Stimulated activated CD4-positive, alpha-beta T cell treated with anti-CD3 and anti-CD28 coated beads, Interleukin-4, amount 100 ng/mL, for 24 hours (primary cell): ENCODE results near the gene CYCS.
"Not testable (repeated sequence)": the region's sequence is repeated elsewhere in the genome, so short reads cannot be mapped to it uniquely, and the experiment has no call there.

Experiments used
- DNase-seq: peaks from one replicate; pipeline ENCODE4 v3.0.0-alpha.2; 2020

Gene CYCS

GRCh38 chr7:25117226-25118047 lies 7.6 kb downstream of the CYCS start:
- peak; percentile 8 for DNase-seq

- DNase-seq: no peak
Observed at GRCh38 chr7:25116621-25117020, 8.4 kb downstream of the CYCS start.

- DNase-seq: not testable (repeated sequence)
Observed at GRCh38 chr7:25110514-25110913, 14.5 kb downstream of the CYCS start.

GRCh38 chr7:25109276-25109675 lies 15.8 kb downstream of the CYCS start:
- no peak for DNase-seq

GRCh38 chr7:25105911-25106310 lies 19.1 kb downstream of the CYCS start:
- DNase-seq: no peak

GRCh38 chr7:25103773-25104172 lies 21.3 kb downstream of the CYCS start:
- no peak for DNase-seq

GRCh38 chr7:25101817-25102216 lies 23.2 kb downstream of the CYCS start:
- no peak for DNase-seq

- DNase-seq: peak; percentile 59
Observed at GRCh38 chr7:25098096-25099046, 26.7 kb downstream of the CYCS start.

GRCh38 chr7:25095516-25096345 lies 29.3 kb downstream of the CYCS start:
- no peak for DNase-seq

- DNase-seq: peak; percentile 85
Observed at GRCh38 chr7:25093268-25093826, 31.7 kb downstream of the CYCS start.

GRCh38 chr7:25091779-25092178 lies 33.3 kb downstream of the CYCS start:
- DNase-seq: no peak

- DNase-seq: no peak
Observed at GRCh38 chr7:25091176-25091575, 33.9 kb downstream of the CYCS start.

- no peak for DNase-seq
Observed at GRCh38 chr7:25090374-25090773, 34.7 kb downstream of the CYCS start.

- no peak for DNase-seq
Observed at GRCh38 chr7:25087855-25088254, 37.2 kb downstream of the CYCS start.

- DNase-seq: no peak
Observed at GRCh38 chr7:25084821-25085220, 40.2 kb downstream of the CYCS start.

GRCh38 chr7:25083201-25083600 lies 41.9 kb downstream of the CYCS start:
- DNase-seq: no peak

GRCh38 chr7:25082041-25082440 lies 43.0 kb downstream of the CYCS start:
- DNase-seq: not testable (repeated sequence)

GRCh38 chr7:25077096-25077495 lies 48.0 kb downstream of the CYCS start:
- DNase-seq: no peak

- DNase-seq: peak; percentile 56
Observed at GRCh38 chr7:25075459-25075858, 49.6 kb downstream of the CYCS start.

GRCh38 chr7:25073451-25073850 lies 51.6 kb downstream of the CYCS start:
- no peak for DNase-seq
